Measurements from ENCODE around the gene ZNF397.

DNA sequence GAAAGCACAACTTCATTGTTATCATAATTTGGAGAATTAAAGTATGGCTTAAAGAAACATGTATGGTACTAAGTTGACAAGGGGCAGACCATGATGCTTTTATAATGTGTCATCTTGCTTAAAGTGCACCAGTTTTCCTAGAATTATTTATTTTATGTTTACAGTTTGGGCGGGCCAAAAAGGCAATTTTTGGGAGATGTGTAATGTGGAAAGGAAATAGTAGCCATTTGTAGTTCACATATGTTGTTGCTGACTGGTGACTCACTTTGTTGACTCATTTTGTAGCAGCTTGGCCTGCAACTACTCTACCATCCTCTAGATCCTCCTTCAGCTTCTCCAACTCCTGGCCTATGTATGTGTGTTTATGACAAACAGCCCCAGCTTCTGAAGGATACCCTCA is 41.5 kb downstream of the ZNF397 start:
- TF ChIP-seq ZKSCAN8 (CRISPR knock-in tag; IDR thresholded peaks at IDR 0.05) = no peak
- TF ChIP-seq, protein P1, sequence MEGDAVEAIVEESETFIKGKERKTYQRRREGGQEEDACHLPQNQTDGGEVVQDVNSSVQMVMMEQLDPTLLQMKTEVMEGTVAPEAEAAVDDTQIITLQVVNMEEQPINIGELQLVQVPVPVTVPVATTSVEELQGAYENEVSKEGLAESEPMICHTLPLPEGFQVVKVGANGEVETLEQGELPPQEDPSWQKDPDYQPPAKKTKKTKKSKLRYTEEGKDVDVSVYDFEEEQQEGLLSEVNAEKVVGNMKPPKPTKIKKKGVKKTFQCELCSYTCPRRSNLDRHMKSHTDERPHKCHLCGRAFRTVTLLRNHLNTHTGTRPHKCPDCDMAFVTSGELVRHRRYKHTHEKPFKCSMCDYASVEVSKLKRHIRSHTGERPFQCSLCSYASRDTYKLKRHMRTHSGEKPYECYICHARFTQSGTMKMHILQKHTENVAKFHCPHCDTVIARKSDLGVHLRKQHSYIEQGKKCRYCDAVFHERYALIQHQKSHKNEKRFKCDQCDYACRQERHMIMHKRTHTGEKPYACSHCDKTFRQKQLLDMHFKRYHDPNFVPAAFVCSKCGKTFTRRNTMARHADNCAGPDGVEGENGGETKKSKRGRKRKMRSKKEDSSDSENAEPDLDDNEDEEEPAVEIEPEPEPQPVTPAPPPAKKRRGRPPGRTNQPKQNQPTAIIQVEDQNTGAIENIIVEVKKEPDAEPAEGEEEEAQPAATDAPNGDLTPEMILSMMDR (IDR thresholded peaks at IDR 0.05 in 2 of 3, conservative IDR thresholded peaks at IDR 0.05 in 1 of 3; ENCODE audit: insufficient read depth in 2 of 3, low read depth in 1 of 3, low read length in 3 of 3) = no peak
- TF ChIP-seq, protein P2, sequence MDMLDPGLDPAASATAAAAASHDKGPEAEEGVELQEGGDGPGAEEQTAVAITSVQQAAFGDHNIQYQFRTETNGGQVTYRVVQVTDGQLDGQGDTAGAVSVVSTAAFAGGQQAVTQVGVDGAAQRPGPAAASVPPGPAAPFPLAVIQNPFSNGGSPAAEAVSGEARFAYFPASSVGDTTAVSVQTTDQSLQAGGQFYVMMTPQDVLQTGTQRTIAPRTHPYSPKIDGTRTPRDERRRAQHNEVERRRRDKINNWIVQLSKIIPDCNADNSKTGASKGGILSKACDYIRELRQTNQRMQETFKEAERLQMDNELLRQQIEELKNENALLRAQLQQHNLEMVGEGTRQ (CRISPR knock-in tag; IDR thresholded peaks at IDR 0.05) = no peak

All from K562 (cell line).